GM20000 (cell line): ENCODE results near the gene TMC2.

Experiments used
- DNase-seq: peaks from one replicate; pipeline ENCODE4 v3.0.0; 2012; ENCODE audit warnings: low spot score
- TF ChIP-seq, protein P1 (sequence below): IDR thresholded peaks from 2 replicates; pipeline ENCODE4 v1.5.1; 2012; ENCODE audit warnings: mild to moderate bottlenecking, control low read depth; ENCODE audit errors: extremely low read depth, missing control alignments

TMC2 gene

DNA sequence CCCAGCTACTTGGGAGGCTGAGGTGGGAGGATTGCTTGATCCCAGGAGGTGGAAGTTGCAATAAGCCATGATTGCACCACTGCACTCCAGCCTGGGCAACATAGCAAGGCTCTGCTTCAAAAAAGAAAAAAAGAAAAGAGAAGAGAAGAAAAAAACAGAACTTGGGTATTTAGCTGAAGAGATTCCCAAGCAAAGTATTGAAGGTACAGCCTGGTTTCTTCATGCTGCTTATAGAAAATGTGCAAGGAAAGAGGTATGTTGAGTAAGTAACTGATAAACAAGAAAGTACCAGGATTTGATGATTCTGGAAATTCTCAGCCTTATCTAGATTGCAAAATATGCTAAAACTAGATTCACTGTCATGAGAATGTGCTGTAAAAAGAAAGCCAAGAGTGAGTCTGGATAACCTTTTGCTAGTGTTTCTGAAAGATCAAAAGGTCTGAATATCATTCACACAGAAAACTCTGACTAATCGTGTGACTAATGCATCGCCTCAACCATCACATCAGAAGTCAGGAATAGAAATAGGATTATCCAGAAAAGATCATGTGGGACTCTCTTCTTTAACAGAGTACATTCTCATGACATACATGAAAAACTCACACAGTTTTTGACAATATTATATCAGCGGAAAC lies 83.7 kb downstream of the TMC2 start:
- no peak for DNase-seq
- TF ChIP-seq, protein P1, sequence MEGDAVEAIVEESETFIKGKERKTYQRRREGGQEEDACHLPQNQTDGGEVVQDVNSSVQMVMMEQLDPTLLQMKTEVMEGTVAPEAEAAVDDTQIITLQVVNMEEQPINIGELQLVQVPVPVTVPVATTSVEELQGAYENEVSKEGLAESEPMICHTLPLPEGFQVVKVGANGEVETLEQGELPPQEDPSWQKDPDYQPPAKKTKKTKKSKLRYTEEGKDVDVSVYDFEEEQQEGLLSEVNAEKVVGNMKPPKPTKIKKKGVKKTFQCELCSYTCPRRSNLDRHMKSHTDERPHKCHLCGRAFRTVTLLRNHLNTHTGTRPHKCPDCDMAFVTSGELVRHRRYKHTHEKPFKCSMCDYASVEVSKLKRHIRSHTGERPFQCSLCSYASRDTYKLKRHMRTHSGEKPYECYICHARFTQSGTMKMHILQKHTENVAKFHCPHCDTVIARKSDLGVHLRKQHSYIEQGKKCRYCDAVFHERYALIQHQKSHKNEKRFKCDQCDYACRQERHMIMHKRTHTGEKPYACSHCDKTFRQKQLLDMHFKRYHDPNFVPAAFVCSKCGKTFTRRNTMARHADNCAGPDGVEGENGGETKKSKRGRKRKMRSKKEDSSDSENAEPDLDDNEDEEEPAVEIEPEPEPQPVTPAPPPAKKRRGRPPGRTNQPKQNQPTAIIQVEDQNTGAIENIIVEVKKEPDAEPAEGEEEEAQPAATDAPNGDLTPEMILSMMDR = no peak

DNA sequence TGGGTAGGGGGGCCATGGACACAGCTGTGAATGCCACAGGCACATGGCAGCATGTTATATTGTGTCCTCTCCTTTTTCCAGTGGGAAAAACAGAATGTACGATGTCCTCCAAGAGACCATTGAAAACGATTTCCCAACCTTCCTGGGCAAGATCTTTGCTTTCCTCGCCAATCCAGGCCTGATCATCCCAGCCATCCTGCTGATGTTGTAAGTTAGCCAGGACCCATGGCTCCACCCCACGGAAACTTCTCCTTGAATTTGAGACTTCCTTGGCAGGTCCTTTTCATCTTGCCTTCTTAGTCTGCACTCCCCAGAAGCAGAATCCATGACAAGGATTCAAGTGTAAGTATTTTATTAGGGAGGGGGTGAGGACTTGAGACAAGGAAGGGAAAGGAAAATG lies 87.8 kb downstream of the TMC2 start:
- no peak for DNase-seq

DNA sequence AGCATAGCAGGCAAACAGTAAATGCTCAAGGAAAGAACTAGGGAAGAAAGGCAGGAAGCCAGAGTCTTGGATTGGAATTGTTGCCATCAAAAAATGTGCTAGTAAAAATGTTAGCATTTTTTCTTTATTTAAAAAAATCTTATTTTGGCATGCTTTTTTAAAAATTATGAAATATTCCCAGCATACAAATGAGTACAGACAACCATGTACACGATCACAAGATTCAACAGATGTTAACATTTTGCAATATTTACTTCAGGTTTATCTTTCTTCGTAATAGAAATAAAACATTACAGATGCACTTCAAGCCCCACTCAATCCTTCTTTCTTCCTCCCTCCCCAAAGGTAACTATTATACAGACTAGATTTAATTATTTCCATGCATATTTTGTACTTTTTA lies 88.7 kb downstream of the TMC2 start:
- TF ChIP-seq, protein P1 = no peak
- no peak for DNase-seq

More for the DNA sequence above, 87.8 kb downstream of the TMC2 start:
- TF ChIP-seq, protein P1 = no peak

DNA sequence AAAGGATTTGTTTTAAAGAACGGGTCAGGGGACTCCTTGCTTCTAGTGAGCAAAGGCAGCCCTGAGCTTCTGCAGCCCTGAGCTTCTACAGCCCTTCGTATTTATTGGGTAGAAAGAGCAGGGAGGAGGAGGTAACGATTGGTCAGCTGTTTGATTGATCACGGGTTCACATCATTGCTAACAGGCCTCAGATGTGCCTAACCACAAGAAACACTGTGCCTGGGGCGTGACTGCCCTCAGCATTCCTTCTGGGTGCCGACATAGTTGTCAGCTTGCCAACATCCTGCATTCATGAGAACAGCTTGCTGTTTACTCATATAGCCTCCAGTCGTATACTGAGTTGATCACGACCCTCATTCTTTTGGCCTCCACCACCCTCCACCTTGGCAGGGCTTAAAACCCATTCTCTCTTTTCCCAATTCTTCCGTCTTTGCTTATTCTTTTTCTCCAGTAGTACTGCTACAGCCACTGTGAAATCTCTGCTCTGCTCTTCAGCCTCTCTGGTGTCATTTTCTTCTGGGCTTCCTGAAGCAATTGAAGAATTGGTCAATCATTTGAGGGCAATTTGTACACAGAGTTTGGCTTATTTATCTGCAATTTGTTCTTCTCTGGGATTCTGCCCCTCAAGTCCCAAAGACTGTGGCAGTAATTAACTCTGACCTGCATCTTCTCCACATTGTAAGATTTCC lies 90.6 kb downstream of the TMC2 start:
- no peak for DNase-seq
- TF ChIP-seq, protein P1 = no peak

DNA sequence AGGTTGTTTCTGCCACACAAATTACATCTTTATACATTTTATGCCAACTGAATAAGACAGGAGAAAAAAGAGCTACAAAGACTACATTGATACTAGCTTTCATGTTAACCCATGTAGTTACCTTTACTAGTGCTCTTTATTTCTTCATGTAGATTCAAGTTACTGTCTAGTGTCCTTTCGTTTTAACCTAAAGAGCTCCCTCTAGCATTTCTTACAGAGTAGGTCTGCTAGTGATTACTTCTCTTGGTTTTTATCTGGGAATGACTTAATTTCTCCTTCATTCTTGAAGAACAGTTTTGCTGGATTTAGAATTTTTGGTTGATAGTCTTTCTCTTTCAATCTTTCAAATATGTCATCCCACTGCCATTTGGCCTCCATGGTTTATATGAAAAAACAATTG lies 94.9 kb downstream of the TMC2 start:
- DNase-seq = no peak
- TF ChIP-seq, protein P1 = no peak

DNA sequence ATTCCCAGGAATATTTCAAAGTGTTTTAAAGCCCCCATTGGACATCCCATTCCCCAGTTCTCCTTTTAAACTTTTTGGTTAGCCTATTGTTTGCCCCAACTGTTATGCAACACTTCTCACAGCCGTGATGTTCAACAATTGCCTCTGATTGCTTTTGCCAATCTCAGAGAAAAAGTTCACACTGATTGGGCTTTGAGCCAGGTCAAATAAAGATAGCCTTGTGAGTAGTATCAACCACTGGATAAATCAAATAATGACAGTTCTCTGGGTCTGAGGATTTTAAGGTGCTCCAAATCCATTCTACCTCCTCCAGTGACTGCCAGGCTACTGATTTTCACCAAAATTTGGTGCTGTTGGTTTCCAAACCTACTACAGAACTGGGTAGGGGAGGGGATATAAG lies 97.0 kb downstream of the TMC2 start:
- DNase-seq = no peak
- TF ChIP-seq, protein P1 = no peak

DNA sequence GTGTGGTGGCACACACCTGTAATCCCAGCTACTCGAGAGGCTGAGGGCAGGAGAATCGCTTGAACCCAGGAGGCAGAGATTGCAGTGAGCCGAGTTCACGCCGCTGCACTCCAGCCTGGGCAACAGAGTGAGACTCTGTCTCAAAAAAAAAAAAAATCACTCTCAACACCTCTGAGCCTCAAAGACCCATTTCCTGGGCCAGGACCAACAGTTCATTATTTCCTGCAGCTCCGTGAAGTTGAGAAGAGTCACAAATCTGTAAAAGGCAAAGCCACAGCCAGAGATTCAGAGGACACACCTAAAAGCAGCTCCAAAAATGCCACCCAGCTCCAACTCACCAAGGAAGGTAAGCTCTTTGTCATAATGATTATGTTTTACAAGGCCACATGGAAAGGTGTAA lies 100.9 kb downstream of the TMC2 start:
- TF ChIP-seq, protein P1 = no peak
- DNase-seq = no peak
